Neuronal stem cell (in vitro differentiated cells): Measurements from ENCODE around the gene DEAF1.
"Not testable (repeated sequence)": the region's sequence is repeated elsewhere in the genome, so short reads cannot be mapped to it uniquely, and the experiment has no call there.

ENCODE experiments used
- DNase-seq: peaks from one replicate; pipeline ENCODE4 v3.0.0-alpha.2; 2013; ENCODE audit warnings: low spot score
- H2AFZ ChIP-seq: one replicate; pipeline ENCODE4 v1.6.1; 2013; ENCODE audit warnings: mild to moderate bottlenecking, low read length, inconsistent platforms
- H2AK5ac ChIP-seq: 2 replicates; pipeline ENCODE4 v1.6.1; 2013; ENCODE audit warnings: low read depth, mild to moderate bottlenecking, inconsistent platforms, low read length, moderate library complexity, mixed read lengths
- H2BK120ac ChIP-seq: 2 replicates; pipeline ENCODE4 v1.6.1; 2013; ENCODE audit warnings: low read depth, mild to moderate bottlenecking, inconsistent platforms, low read length, moderate library complexity, mixed read lengths
- H2BK12ac ChIP-seq: one replicate; pipeline ENCODE4 v1.6.1; 2013; ENCODE audit warnings: low read length, inconsistent platforms
- H2BK15ac ChIP-seq: 2 replicates; pipeline ENCODE4 v1.6.1; 2013; ENCODE audit warnings: mild to moderate bottlenecking, low read length, inconsistent platforms, mixed read lengths
- H2BK5ac ChIP-seq: one replicate; pipeline ENCODE4 v1.6.1; 2013; ENCODE audit warnings: inconsistent platforms, mild to moderate bottlenecking, low read length, moderate library complexity
- H3K14ac ChIP-seq: one replicate; pipeline ENCODE4 v1.6.1; 2013; ENCODE audit warnings: low read length, inconsistent platforms
- H3K18ac ChIP-seq: 2 replicates; pipeline ENCODE4 v1.6.1; 2013; ENCODE audit warnings: low read length, inconsistent platforms
- H3K23ac ChIP-seq: 2 replicates; pipeline ENCODE4 v1.6.1; 2013; ENCODE audit warnings: low read depth, mild to moderate bottlenecking, mixed read lengths, low read length, inconsistent platforms; ENCODE audit not compliant: poor library complexity
- H3K27ac ChIP-seq: replicated peaks from 3 replicates; pipeline ENCODE4 v1.5.1; 2013; ENCODE audit warnings: low read length, inconsistent platforms
- H3K27me3 ChIP-seq, 3 experiments: 2 replicates each; pipeline ENCODE4 v1.6.1; 2013; ENCODE audit warnings: low read length in 3 of 3, mild to moderate bottlenecking in 2 of 3, inconsistent platforms in 1 of 3, low read depth in 1 of 3, mixed read lengths in 1 of 3, moderate library complexity in 1 of 3; ENCODE audit not compliant: control insufficient read depth in 3 of 3, insufficient read depth in 3 of 3
- H3K36me3 ChIP-seq, 2 donors: replicated peaks in 1 of 2; 2 replicates each; pipeline ENCODE4 v1.6.1; 2013; ENCODE audit warnings: low read length in 2 of 2; ENCODE audit not compliant: control insufficient read depth in 2 of 2, insufficient read depth in 2 of 2
- H3K4ac ChIP-seq: 2 replicates; pipeline ENCODE4 v1.6.1; 2013; ENCODE audit warnings: inconsistent platforms, mild to moderate bottlenecking, low read length, moderate library complexity
- H3K4me1 ChIP-seq, 2 donors: 1 replicate in 1 of 2; 2 replicates in 1 of 2; pipeline ENCODE4 v1.6.1; 2013; ENCODE audit warnings: low read length in 2 of 2, low read depth in 1 of 2; ENCODE audit not compliant: control insufficient read depth in 2 of 2, insufficient read depth in 1 of 2
- H3K4me2 ChIP-seq: one replicate; pipeline ENCODE4 v1.6.1; 2013; ENCODE audit warnings: mild to moderate bottlenecking, low read length, inconsistent platforms; ENCODE audit not compliant: insufficient read depth, poor library complexity, severe bottlenecking
- H3K4me3 ChIP-seq, 2 donors: 2 replicates each; pipeline ENCODE4 v1.5.1; 2013; ENCODE audit warnings: low read length in 2 of 2, mild to moderate bottlenecking in 2 of 2, inconsistent platforms in 1 of 2, moderate library complexity in 1 of 2
- H3K79me1 ChIP-seq: one replicate; pipeline ENCODE4 v1.6.1; 2013; ENCODE audit warnings: low read depth, mild to moderate bottlenecking, inconsistent platforms, low read length, moderate library complexity
- H3K9ac ChIP-seq: one replicate; pipeline ENCODE4 v1.6.1; 2013; ENCODE audit warnings: mild to moderate bottlenecking, low read depth, low read length, inconsistent platforms; ENCODE audit not compliant: poor library complexity
- H3K9me3 ChIP-seq, 2 donors: replicated peaks in 1 of 2; 2 replicates each; pipeline versions ENCODE3 to v1.6.1; 2013; ENCODE audit warnings: low read length in 2 of 2, mild to moderate bottlenecking in 2 of 2, inconsistent platforms in 1 of 2, low read depth in 1 of 2, mixed read lengths in 1 of 2, moderate library complexity in 1 of 2; ENCODE audit not compliant: control insufficient read depth in 2 of 2, insufficient read depth in 1 of 2
- H4K8ac ChIP-seq: one replicate; pipeline ENCODE4 v1.6.1; 2013; ENCODE audit warnings: low read depth, mild to moderate bottlenecking, inconsistent platforms, low read length, moderate library complexity
- H4K91ac ChIP-seq: one replicate; pipeline ENCODE4 v1.6.1; 2013; ENCODE audit warnings: low read length, low read depth, mild to moderate bottlenecking, inconsistent platforms; ENCODE audit not compliant: poor library complexity
- WGBS, 2 donors: extraction: QIAGEN DNeasy Blood & Tissue Kit; methylation state at CpG; one replicate each; pipeline ENCODE4 v1.1.7; 2013; ENCODE audit warnings: missing lambda C conversion rate in 2 of 2, mixed read lengths in 1 of 2; ENCODE audit not compliant: insufficient read length in 2 of 2, insufficient replicate concordance in 1 of 2; ENCODE audit errors: extremely low coverage in 2 of 2; 5-methylcytosine and 5-hydroxymethylcytosine counted together

DEAF1 gene

DNA sequence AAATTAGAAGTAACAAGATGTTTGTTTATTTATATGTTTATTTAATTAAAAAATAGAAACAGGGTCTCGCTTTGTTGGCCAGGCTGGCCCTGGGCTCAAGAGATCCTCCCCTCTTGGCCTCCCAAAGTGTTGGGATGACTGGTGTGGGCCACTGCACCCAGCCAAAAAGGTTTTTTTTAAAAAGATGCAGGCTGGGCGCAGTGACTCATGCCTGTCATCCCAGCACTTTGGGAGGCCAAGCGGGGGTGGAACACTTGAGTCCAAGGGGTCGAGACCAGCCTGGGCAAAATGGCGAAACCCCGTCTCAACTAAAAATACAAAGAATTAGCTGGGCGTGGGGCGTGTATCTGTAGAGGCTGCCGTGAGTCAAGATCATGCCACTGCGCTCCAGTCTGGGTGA is 44.5 kb downstream of the DEAF1 start:
- H2AK5ac ChIP-seq, result no peak overlapping the region
- H4K8ac ChIP-seq, result no peak overlapping the region
- no peak for DNase-seq
- no peaks in the 10 kb centered on the region for H3K9me3 ChIP-seq
- H3K23ac ChIP-seq, result no peak overlapping the region
- H3K27me3 ChIP-seq, result no peaks in the 10 kb centered on the region
- H2AFZ ChIP-seq, result no peak overlapping the region
- no peak overlapping the region for H2BK15ac ChIP-seq
- H3K18ac ChIP-seq, result no peak overlapping the region
- H3K9ac ChIP-seq, result no peak overlapping the region
- peaks cover 5 to 68% of the 10 kb centered on the region in 2 donors for H3K36me3 ChIP-seq
- no peak overlapping the region for H3K14ac ChIP-seq
- H3K27ac ChIP-seq, result no peak overlapping the region
- H3K4ac ChIP-seq, result no peak overlapping the region
- H2BK12ac ChIP-seq, result no peak overlapping the region
- no peak overlapping the region for H3K4me3 ChIP-seq
- H2BK5ac ChIP-seq, result no peak overlapping the region
- H3K4me2 ChIP-seq, result no peak overlapping the region
- no peak overlapping the region for H4K91ac ChIP-seq
- no CpG with 5 or more reads among the region's 10 CpGs for WGBS, 2 donors
- no peaks in the 10 kb centered on the region for H3K4me1 ChIP-seq
- H3K79me1 ChIP-seq, result no peaks in the 10 kb centered on the region
- H2BK120ac ChIP-seq, result no peak overlapping the region

DNA sequence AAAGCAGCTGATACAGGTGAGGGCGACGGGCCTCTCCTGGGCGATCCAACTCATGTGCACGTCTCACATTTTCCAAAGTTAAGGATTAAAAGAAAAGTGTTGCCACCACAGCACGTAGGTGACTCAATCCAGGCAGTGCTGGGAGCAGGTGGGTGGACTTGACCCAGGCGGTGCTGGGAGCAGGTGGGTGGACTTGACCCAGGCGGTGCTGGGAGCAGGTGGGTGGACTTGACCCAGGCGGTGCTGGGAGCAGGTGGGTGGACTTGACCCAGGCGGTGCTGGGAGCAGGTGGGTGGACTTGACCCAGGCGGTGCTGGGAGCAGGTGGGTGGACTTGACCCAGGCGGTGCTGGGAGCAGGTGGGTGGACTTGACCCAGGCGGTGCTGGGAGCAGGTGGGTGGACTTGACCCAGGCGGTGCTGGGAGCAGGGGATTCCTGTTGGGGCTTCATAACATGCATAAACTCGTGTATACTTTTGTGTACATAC is 47.3 kb downstream of the DEAF1 start:
- not testable (repeated sequence) for H3K4me2 ChIP-seq, H4K8ac ChIP-seq, H3K4me1 ChIP-seq, H3K9me3 ChIP-seq, H4K91ac ChIP-seq, H3K18ac ChIP-seq, DNase-seq, H3K27me3 ChIP-seq, H3K23ac ChIP-seq, H2AK5ac ChIP-seq, H2BK120ac ChIP-seq, H3K14ac ChIP-seq, H3K9ac ChIP-seq, H2BK15ac ChIP-seq, H2BK5ac ChIP-seq, H2AFZ ChIP-seq, H2BK12ac ChIP-seq, H3K4ac ChIP-seq, H3K4me3 ChIP-seq, H3K27ac ChIP-seq, H3K79me1 ChIP-seq
- H3K36me3 ChIP-seq, result peaks cover 10 to 69% of the 10 kb centered on the region in 2 donors
- WGBS, 2 donors, result no CpG with 5 or more reads among the region's 14 CpGs

DNA sequence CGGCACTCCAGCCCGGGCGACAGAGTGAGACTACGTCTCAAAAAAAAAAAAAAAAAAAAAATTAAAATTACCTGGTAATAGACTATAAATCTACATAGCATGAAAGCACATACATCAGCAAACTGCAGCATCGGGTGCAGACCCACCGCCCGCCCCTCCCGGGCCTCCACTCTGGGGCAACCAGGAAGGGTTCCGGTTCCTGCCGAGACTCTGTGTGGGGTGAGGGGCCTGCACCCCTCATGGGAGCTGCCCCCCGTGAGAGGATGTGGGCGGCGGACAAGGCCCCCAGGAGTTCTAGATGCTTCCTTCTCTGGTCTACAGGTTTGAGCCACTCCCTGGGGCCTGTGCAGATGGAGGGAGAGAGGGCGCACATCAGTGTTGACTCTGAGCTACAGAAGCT is 48.8 kb downstream of the DEAF1 start:
- Histone ChIP-seq H3K4me2 (no peak overlapping the region), H2AFZ (no peak overlapping the region), H2BK5ac (no peak overlapping the region), H3K4me3 (no peak overlapping the region), H3K23ac (no peak overlapping the region), H2BK12ac (no peak overlapping the region), H3K79me1 (peaks cover 8% of the 10 kb centered on the region), H2BK15ac (no peak overlapping the region), H3K27ac (no peak overlapping the region), H3K14ac (no peak overlapping the region), H3K18ac (no peak overlapping the region), H2BK120ac (no peak overlapping the region), H3K9me3 (peaks cover 0 to 6% of the 10 kb centered on the region in 2 donors), H3K36me3 (peaks cover 10 to 70% of the 10 kb centered on the region in 2 donors), H3K4ac (no peak overlapping the region), H3K27me3 (peaks cover 0 to 2% (median 0%) of the 10 kb centered on the region in 3 experiments), H2AK5ac (no peak overlapping the region), H3K4me1 (no peaks in the 10 kb centered on the region), H3K9ac (no peak overlapping the region), H4K8ac (no peak overlapping the region), H4K91ac (no peak overlapping the region)
- DNase-seq, result no peak
- WGBS, 2 donors, result no CpG with 5 or more reads among the region's 14 CpGs

DNA sequence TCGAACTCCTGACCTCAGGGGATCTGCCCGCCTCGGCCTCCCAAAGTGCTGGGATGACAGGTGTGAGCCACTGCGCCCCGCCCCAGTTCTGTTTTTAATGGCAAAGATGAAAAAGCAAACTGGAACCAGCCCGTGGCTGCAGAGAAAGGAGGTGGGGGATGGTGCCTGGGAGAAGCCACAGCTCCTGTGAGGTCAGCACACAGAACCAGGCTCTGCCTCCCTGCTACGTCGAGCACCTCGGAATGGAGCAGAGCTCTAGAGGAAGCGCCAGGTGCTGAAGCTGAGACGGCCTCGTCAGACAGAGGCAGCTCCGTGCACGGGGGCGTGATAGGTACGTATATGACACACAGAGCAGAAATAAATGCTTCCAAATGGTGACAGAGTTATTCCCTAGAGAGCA is 49.5 kb downstream of the DEAF1 start:
- Histone ChIP-seq H3K9me3 (peaks cover 0 to 6% of the 10 kb centered on the region in 2 donors), H3K4me2 (no peak overlapping the region), H3K27ac (no peak overlapping the region), H3K4me1 (peaks cover 0 to under 1% of the 10 kb centered on the region in 2 donors), H3K23ac (no peak overlapping the region), H2BK15ac (no peak overlapping the region), H3K18ac (no peak overlapping the region), H3K36me3 (peaks cover 9 to 67% of the 10 kb centered on the region in 2 donors), H3K4me3 (no peak overlapping the region), H3K27me3 (peaks cover 0 to 2% (median 1%) of the 10 kb centered on the region in 3 experiments), H2AK5ac (no peak overlapping the region), H3K14ac (no peak overlapping the region), H3K9ac (no peak overlapping the region), H2BK12ac (no peak overlapping the region), H4K8ac (no peak overlapping the region), H2BK120ac (no peak overlapping the region), H2AFZ (no peak overlapping the region), H3K4ac (no peak overlapping the region), H3K79me1 (peaks cover 8% of the 10 kb centered on the region), H2BK5ac (no peak overlapping the region), H4K91ac (no peak overlapping the region)
- no peak for DNase-seq
- no CpG with 5 or more reads among the region's 16 CpGs for WGBS, 2 donors
